ENCODE data around the gene INCA1.
A peak's percentile ranks its signal among the peaks of the same experiment; 100 is the strongest.

Gene INCA1

GRCh38 chr17:4971826-4972225, 25.5 kb downstream of the INCA1 start:
- no peak for DNase-seq (ENCODE audit: low read depth)
- no peak overlapping the region for H3K4me3 ChIP-seq (ENCODE audit: low read length)
- TF ChIP-seq CTCF (conservative IDR thresholded peaks at IDR 0.05; ENCODE audit: low read depth, low read length) = no peak

GRCh38 chr17:4970273-4970672, 27.0 kb downstream of the INCA1 start:
- TF ChIP-seq CTCF (conservative IDR thresholded peaks at IDR 0.05; ENCODE audit: low read depth, low read length) = no peak
- DNase-seq (ENCODE audit: low read depth) = no peak
- H3K4me3 ChIP-seq (ENCODE audit: low read length) = no peak overlapping the region

- H3K4me3 ChIP-seq (ENCODE audit: low read length) = peak overlapping the region; percentile 93
- DNase-seq (ENCODE audit: low read depth) = no peak
- peak; percentile 8 for TF ChIP-seq CTCF (conservative IDR thresholded peaks at IDR 0.05; ENCODE audit: low read depth, low read length)
Observed at GRCh38 chr17:4969551-4970173, 27.7 kb downstream of the INCA1 start.

GRCh38 chr17:4969047-4969550, 28.2 kb downstream of the INCA1 start:
- peak; percentile 78 for DNase-seq (ENCODE audit: low read depth)
- TF ChIP-seq CTCF (conservative IDR thresholded peaks at IDR 0.05; ENCODE audit: low read depth, low read length) = no peak
- peak overlapping the region; percentile 93 for H3K4me3 ChIP-seq (ENCODE audit: low read length)

- DNase-seq (ENCODE audit: low read depth) = no peak
- TF ChIP-seq CTCF (conservative IDR thresholded peaks at IDR 0.05; ENCODE audit: low read depth, low read length) = no peak
- peak overlapping the region; percentile 93 for H3K4me3 ChIP-seq (ENCODE audit: low read length)
Observed at GRCh38 chr17:4968486-4969046, 28.8 kb downstream of the INCA1 start.

GRCh38 chr17:4967539-4968485, 29.5 kb downstream of the INCA1 start, which contains the start of gene SPAG7:
Gene SPAG7 (minus strand): TSS chr17:4967817. CDS start chr17:4967804, 13 bp downstream.
- DNase-seq (ENCODE audit: low read depth) = peak; percentile 91
- TF ChIP-seq CTCF (conservative IDR thresholded peaks at IDR 0.05; ENCODE audit: low read depth, low read length) = no peak
- H3K4me3 ChIP-seq (ENCODE audit: low read length) = peak within 1 kb of the TSS; percentile 93

Data from retinal pigment epithelial cell (primary cell).